GM19328 (cell line): ENCODE results near the gene NUP50.
"Not testable (repeated sequence)": the region's sequence is repeated elsewhere in the genome, so short reads cannot be mapped to it uniquely, and the experiment has no call there.

Source experiments
- ATAC-seq: cut with Tn5 transposase; IDR thresholded peaks from one replicate; pipeline ENCODE4 v1.9.1; 2021; ENCODE audit warnings: mild to moderate bottlenecking, moderate library complexity; ENCODE audit not compliant: unreplicated experiment

Gene NUP50

DNA sequence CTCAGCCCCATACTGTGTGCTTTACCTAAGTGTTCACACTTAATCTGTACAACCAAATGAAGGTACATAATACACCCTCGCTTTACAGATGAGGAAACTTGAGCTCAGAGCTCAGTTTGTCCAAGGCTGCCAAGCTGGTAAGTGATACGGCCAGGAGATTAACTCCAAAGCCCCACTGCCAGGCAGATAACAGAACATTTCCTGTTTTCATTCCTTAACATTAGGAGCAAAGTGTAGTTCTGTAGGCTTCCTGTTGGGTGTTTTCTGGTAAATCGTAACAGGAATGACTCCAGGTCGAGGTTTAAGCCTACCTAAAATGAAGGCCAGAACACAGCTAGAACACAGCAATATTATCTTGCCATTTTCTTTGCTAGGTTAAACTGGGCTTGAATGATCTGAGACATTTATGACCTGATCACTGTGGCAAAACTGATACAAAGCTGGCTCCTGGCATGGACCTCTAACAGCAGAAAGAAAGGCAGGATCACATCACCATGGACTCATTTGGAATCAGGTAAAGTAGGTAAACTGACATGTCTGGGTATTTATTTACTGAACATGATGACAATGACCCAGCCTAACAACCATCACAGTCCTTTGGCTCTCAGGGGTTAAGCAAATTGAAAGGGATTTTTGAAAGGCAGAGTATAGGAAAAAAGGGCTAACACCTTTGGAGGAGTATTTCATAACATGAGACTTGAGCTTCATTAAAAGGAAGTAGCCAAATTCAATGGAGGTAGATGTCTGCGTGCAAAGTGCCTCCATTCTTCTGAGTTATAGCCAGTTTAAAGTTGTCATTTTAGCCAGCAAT lies 3.9 kb upstream of the NUP50 start:
- ATAC-seq, result no peak

DNA sequence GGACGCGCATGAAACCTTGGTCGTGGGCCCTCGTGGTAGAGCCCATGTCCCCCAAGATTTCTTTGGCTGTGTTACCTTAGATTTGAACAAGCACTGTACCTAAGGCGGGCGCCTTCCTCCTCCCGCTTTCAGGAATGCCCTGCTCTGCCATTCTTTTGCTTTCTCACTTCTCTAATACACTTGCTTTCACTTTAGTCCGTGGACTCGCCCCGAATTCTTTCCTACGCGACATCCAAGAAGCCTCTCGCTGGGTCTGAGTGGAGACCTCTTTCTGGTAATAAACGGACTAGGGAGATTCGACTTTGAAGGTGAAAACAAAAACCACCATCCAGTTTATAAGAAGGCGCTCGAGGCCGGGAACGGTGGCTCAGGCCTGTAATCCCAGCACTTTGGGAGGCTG lies 1.2 kb upstream of the NUP50 start:
- ATAC-seq, result no peak

- no peak for ATAC-seq
Measured at GRCh38 chr22:45163099-45163450, 650 bp upstream of the NUP50 start.

DNA sequence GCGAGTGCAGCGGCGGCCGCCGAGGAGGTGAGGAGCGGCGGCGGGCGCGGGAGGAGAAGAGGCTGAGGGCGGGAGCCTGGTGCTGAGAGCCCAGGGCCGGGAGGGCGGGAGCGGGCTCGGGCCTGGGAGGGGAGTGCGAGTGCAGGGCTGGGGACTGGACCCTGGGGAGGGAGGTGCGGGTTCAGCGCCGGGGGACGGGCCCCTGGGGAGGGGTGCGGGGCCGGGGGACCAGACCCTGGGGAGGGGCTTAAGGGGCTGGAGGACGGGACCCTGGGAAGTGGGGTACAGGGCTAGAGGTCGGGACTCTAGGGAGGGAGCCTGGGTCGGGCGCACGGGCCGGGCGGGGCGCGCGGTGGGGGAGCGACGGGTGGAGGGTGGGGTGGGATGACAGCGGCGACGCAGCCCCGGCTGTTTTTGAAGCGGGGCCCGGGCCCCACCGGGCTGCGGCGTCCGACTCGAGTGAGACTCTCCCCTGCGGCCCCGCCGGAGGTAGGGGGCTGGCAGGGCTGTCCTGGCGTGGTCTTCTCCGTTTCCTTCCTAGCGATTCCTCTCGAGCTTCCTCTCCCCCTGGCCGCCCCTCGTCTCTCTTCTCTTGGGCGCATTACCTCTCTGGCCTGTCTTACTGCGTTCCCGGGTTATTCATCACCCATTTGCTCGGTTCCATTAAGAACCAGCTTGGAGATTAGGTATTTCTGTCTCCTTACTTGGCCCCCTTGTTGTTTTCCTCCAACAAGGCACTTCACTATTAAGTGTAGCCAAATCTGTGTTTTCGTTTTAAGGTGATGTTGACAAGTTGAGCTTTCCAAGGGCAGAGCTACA lies 754 bp downstream of the NUP50 start:
- ATAC-seq, result peak; percentile 14

GRCh38 chr22:45166932-45167331 lies 3.2 kb downstream of the NUP50 start:
- no peak for ATAC-seq

DNA sequence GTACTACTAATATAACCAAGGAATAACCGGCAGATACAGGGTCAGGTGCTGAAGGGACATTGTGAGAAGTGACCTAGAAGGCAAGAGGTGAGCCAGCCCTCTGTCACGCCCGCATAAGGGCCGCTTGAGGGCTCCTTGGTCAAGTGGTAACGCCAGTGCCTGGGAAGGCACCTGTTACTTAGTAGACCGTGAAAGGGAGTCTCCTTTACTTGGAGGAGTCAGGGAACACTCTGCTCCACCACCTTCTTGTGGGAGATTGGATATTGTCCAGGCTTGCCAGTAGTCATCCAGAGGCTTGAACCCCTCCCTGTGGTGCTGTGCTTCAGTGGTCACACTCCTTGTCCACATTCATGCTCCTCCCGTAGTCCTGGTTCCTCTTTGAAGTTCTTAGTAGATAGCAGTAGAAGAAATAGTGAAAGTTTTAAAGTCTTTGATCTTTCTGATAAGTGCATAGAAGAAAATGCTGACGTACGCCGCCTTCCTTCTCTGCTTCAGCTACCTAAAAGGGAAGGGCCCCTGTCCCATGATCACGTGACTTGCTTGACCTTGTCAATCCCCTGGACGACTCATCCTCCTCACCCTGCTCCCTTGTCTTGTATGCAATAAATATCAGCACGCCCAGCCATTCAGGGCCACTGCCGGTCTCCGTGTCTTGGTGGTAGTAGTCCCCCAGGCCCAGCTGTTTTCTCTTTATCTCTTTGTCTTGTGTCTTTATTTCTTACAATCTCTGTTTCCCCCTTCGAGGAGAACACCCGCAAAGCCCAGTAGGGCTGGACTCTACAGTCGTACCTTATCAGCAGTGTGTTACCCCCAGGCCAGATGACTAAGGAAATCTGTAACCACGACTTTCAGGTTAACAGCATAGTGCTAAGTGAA lies 6.1 kb downstream of the NUP50 start:
- no peak for ATAC-seq

- ATAC-seq, result no peak
Measured at GRCh38 chr22:45171830-45172229, 8.1 kb downstream of the NUP50 start.

DNA sequence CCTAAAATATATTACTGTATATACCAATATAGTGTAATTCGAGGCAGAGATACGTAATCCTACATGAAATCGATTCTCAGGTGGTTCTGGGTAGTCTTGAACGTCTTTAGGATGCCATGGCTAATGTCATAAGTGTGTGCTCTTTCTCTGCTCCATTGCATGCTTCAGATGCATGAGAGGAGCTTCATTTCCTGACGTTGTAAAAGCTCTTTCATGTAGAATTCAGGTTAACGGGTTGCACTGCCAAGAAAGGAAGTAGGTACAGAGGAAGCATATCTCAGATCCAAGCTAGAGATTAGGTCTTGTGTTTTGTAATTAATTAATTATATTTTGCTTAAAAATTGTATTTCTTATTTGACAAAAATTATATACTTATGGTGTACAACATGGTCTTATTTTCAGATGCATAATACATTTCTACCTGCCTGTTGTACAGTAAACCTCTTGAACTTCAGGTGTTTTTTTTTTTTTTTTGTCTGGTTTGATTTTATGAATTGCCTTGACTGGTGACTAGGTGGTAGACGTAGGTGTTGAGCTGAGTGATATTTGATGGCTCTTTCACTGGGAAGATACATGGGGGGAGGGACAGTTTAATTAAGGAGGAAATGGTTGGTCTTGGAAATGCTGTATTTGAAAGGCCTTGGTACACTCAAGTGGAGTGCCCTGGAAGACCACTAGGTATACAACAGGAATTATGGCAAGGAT lies 9.3 kb downstream of the NUP50 start:
- ATAC-seq, result no peak

DNA sequence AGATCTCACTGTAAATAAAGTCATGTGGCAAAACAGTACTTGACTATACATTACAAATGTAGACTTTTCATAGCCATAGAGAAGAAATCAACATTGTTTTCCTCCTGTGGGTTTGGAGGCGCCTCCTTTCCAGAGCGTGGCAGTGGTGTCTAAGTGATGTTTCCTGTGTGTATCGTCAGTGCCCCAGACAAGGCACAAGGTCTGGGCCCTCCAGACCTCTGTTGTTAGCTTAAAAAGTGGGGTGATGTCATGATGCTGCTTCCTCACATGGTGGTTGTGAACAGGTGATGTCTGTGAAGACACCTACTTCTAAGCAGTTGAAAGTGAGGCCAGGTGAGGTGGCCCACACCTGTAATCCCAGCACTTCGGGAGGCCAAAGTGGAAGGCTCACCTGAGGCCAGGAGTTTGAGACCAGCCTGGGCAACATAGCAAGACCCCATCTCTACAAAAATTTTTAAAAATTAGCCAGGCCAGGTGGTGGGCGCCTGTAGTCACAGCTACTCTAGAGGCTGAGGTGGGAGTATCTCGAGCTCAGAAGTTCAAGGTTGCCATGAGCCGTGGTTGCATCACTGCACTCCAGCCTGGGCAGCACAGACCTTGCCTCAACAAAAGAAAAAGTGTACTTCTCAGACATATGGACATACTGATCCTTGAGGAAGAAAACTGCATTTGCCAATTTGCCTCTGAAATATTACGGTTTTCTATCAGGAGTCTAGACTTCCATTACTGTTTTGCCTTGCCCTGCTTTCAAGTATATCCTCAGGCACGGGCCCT lies 15.7 kb downstream of the NUP50 start:
- no peak for ATAC-seq

- no peak for ATAC-seq
Measured at GRCh38 chr22:45180146-45180679, 16.5 kb downstream of the NUP50 start.

- no peak for ATAC-seq
Measured at GRCh38 chr22:45181240-45181639, 17.5 kb downstream of the NUP50 start.

- ATAC-seq, result no peak
Measured at GRCh38 chr22:45181766-45182165, 18.0 kb downstream of the NUP50 start.

DNA sequence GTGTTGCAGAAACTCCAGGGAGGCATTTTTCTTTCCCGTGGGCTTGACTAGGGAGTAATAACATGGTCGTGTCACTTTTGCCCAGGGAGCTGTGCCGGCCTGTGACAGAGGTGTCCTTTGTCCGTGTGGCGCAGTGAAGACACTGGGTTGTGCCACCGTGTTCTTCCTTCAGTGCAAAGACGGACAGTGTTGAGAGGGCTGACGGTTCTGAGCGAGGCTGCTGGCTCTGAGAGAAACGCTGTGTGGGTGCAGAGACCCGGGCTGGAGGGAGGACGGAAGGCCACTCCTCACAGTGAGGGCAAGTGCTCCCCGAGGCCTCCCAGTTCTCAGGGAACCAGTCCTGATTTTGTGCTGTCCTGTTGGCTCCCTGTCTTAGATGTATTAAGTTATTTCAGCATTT lies 20.2 kb downstream of the NUP50 start:
- no peak for ATAC-seq

DNA sequence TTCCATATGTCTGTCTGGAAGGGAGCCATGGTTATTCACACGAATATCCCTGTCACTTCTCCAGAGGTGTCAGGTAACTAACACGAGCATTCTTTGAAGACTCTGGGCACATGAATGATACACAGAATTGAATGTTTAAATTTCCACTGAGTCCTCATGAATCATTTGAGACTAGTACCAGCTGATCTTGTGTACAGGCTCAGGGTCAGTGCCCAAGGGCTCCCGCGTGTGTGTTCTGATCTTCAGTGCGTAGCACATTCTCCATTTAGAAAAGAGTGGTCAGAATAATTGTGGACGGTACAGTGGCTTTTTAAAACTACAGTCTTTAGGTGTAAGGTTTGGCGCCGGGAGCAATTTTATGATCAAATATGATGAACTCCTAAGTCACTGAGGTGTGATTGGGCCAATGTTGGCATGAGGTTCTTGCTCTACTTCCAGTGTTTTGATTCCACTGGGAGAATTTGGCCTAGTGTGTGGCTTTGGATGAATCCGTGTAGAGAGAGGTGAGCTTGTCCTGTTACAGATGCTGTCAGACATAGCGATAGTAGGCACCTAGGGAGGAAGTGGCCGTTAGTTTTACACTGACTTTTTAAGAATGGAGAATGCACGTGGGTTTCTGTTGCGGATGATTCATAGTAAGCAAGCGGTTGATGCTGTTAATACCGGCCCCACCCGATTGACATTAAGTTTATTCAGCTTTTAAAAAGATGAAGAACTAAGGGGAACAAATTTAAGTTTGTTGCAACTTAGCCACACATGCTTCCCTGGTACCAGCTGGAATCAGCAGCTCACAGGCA lies 22.2 kb downstream of the NUP50 start:
- ATAC-seq, result no peak

- ATAC-seq, result no peak
Measured at GRCh38 chr22:45187891-45188290, 24.2 kb downstream of the NUP50 start.

GRCh38 chr22:45188779-45189178 lies 25.1 kb downstream of the NUP50 start:
- no peak for ATAC-seq

- no peak for ATAC-seq
Measured at GRCh38 chr22:45190202-45190872, 26.6 kb downstream of the NUP50 start.

DNA sequence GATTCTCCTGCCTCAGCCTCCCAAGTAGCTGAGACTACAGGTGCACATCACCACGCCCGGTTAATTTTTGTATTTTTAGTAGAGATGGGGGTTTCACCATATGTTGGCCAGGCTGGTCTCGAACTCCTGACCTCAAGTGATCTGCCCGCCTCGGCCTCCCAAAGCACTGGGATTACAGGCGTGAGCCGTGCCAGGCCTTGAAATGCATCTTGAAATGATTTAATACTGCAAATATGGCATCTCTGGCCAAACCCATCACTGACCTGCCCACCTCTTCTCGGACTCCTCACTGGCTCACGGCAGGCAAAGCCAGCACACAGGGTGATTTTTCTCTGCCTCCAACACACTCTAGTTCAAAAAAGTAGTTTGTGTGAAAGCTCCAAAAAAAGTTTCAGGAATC lies 28.0 kb downstream of the NUP50 start:
- ATAC-seq, result not testable (repeated sequence)
